Measurements from ENCODE around the gene PRICKLE3.

Gene PRICKLE3

GRCh38 chrX:49206543-49206942 lies 20.4 kb upstream of the PRICKLE3 start:
- no peak for DNase-seq (ENCODE audit: low spot score)

GRCh38 chrX:49205443-49205842 lies 19.3 kb upstream of the PRICKLE3 start:
- no peak for DNase-seq (ENCODE audit: low spot score)

GRCh38 chrX:49204709-49205108 lies 18.5 kb upstream of the PRICKLE3 start:
- DNase-seq (ENCODE audit: low spot score): no peak

- DNase-seq (ENCODE audit: low spot score): no peak
These were observed 17.8 kb upstream of the PRICKLE3 start for GRCh38 chrX:49204017-49204416.

GRCh38 chrX:49203536-49203935 lies 17.4 kb upstream of the PRICKLE3 start:
- DNase-seq (ENCODE audit: low spot score): no peak

- no peak for DNase-seq (ENCODE audit: low spot score)
These were observed 15.8 kb upstream of the PRICKLE3 start for GRCh38 chrX:49202022-49202421.

GRCh38 chrX:49199906-49200771 lies 14.0 kb upstream of the PRICKLE3 start, which contains the start of gene SYP:
SYP (minus strand) TSS chrX:49200193; CDS start chrX:49200186, 7 bp downstream.
- DNase-seq (ENCODE audit: low spot score): peak; percentile 97

- no peak for DNase-seq (ENCODE audit: low spot score)
These were observed 13.1 kb upstream of the PRICKLE3 start for GRCh38 chrX:49199315-49199595.

GRCh38 chrX:49198540-49199314 lies 12.6 kb upstream of the PRICKLE3 start:
- no peak for DNase-seq (ENCODE audit: low spot score)

GRCh38 chrX:49197543-49198087 lies 11.4 kb upstream of the PRICKLE3 start:
- DNase-seq (ENCODE audit: low spot score): no peak

- DNase-seq (ENCODE audit: low spot score): no peak
These were observed 7.4 kb upstream of the PRICKLE3 start for GRCh38 chrX:49193542-49193964.

- peak; percentile 64 for DNase-seq (ENCODE audit: low spot score)
These were observed 6.7 kb upstream of the PRICKLE3 start for GRCh38 chrX:49192722-49193328.

GRCh38 chrX:49191574-49192011 lies 5.4 kb upstream of the PRICKLE3 start:
- no peak for DNase-seq (ENCODE audit: low spot score)

- peak; percentile 98 for DNase-seq (ENCODE audit: low spot score)
These were observed 4.8 kb upstream of the PRICKLE3 start for GRCh38 chrX:49190821-49191573.

- DNase-seq (ENCODE audit: low spot score): no peak
These were observed 3.4 kb upstream of the PRICKLE3 start for GRCh38 chrX:49189606-49190005.

GRCh38 chrX:49188468-49189076 lies 2.4 kb upstream of the PRICKLE3 start:
- no peak for DNase-seq (ENCODE audit: low spot score)

GRCh38 chrX:49187526-49187925 lies 1.4 kb upstream of the PRICKLE3 start:
- no peak for DNase-seq (ENCODE audit: low spot score)

- no peak for DNase-seq (ENCODE audit: low spot score)
These were observed 838 bp upstream of the PRICKLE3 start for GRCh38 chrX:49187028-49187394.

GRCh38 chrX:49184294-49185281 lies 1.6 kb downstream of the PRICKLE3 start:
- no peak for DNase-seq (ENCODE audit: low spot score)

- no peak for DNase-seq (ENCODE audit: low spot score)
These were observed 2.4 kb downstream of the PRICKLE3 start for GRCh38 chrX:49183701-49184281.

All from HuH-7 (cell line).